A673 (cell line): ENCODE results near the gene ASB10. TPM values are rescaled to one million over a fixed set of nuclear protein-coding genes. Genes with fewer than 3 reads are reported as not detected.

Experiments used
- BruUV-seq: library from RNA; stranded (reverse); fragments of 400-500 nt; replicated peaks from 2 replicates; lab custom pipeline; 2021; lab: Mats Ljungman, UMichigan
- CTCF ChIA-PET: fragments of 300-600 bp; sonication (Branson Sonifier 250); formaldehyde crosslinking; loops from one replicate; lab custom pipeline; 2022; ENCODE audit warnings: antibody characterized with exemption; lab: Charles Lee
- POLR2A ChIA-PET: fragments of 300-600 bp; sonication (Branson Sonifier 250); formaldehyde crosslinking; loops from one replicate; lab custom pipeline; 2022; ENCODE audit warnings: antibody characterized with exemption; ENCODE audit not compliant: low non-redundant PET; lab: Charles Lee
- DNase-seq: peaks from one replicate; pipeline ENCODE4 v3.0.0-alpha.2; 2015; ENCODE audit warnings: low spot score
- H3K27ac ChIP-seq: fragments of 200-600 bp; sonication (generic); 2 replicates; pipeline ENCODE4 v1.5.1; 2016; ENCODE audit warnings: mixed run types, low read depth, mild to moderate bottlenecking, mixed read lengths, antibody characterized with exemption, low read length; ENCODE audit not compliant: poor library complexity, severe bottlenecking
- H3K27me3 ChIP-seq: fragments of 200-600 bp; sonication (generic); replicated peaks from 2 replicates; pipeline ENCODE4 v1.6.1; 2017; ENCODE audit warnings: mixed run types, low read depth, mild to moderate bottlenecking, mixed read lengths, antibody characterized with exemption, low read length; ENCODE audit not compliant: insufficient read depth, poor library complexity
- H3K36me3 ChIP-seq: fragments of 200-600 bp; sonication (generic); 2 replicates; pipeline ENCODE4 v1.6.1; 2016; ENCODE audit warnings: mixed run types, mild to moderate bottlenecking, mixed read lengths, antibody characterized with exemption, low read length; ENCODE audit not compliant: insufficient read depth, poor library complexity, severe bottlenecking
- H3K4me1 ChIP-seq: fragments of 200-600 bp; sonication (generic); 2 replicates; pipeline ENCODE4 v1.6.1; 2017; ENCODE audit warnings: mixed run types, mild to moderate bottlenecking, mixed read lengths, antibody characterized with exemption, low read length; ENCODE audit not compliant: insufficient read depth, poor library complexity, severe bottlenecking
- H3K4me3 ChIP-seq: fragments of 200-600 bp; sonication (generic); 2 replicates; pipeline ENCODE4 v1.5.1; 2016; ENCODE audit warnings: low read depth, mixed run types, mild to moderate bottlenecking, mixed read lengths, low read length; ENCODE audit not compliant: poor library complexity, severe bottlenecking
- H3K9me3 ChIP-seq: fragments of 200-600 bp; sonication (generic); 2 replicates; pipeline ENCODE4 v1.6.1; 2016; ENCODE audit warnings: mixed run types, low read depth, mild to moderate bottlenecking, mixed read lengths, antibody characterized with exemption, low read length; ENCODE audit not compliant: poor library complexity, severe bottlenecking
- CTCF ChIP-seq: fragments of 300-800, 200-600 bp; sonication (generic); conservative IDR thresholded peaks from 2 replicates; pipeline ENCODE4 v1.5.1; 2017; ENCODE audit warnings: low read depth, mild to moderate bottlenecking, antibody characterized with exemption, low read length, moderate library complexity, mixed read lengths
- EZH2 ChIP-seq: fragments of 200-600 bp; sonication (generic); IDR thresholded peaks from 2 replicates; pipeline ENCODE4 v1.6.1; 2017; ENCODE audit warnings: borderline replicate concordance, low read depth, mild to moderate bottlenecking, mixed read lengths, antibody characterized with exemption, low read length; ENCODE audit not compliant: poor library complexity, severe bottlenecking
- intact Hi-C: fragments of 100-400 bp; cut with micrococcal nuclease; formaldehyde crosslinking; loops from one replicate; pipeline ENCODE4 v1.10.0; 2022; ENCODE audit not compliant: unreplicated experiment
- total RNA-seq: library from RNA; stranded (reverse); gene quantifications from 2 replicates; pipeline ENCODE4 v1.2.3, GENCODE V29; 2021

The ASB10 gene
- total RNA-seq, 1 experiment from 2014 or later = not detected

GRCh38 chr7:151139071-151139790 lies 47.8 kb downstream of the ASB10 start:
- no peak overlapping the region for H3K27ac ChIP-seq
- TF ChIP-seq CTCF (no peak), EZH2 (no peak)
- no peak for DNase-seq
- ChIA-PET POLR2A (no interaction called here), CTCF (interaction anchor here (1.1 kb wide), 1 partner anchor 15 kb away, joined by 3 read pairs; no protein-coding TSS in a partner anchor)
- no peak overlapping the region for H3K4me3 ChIP-seq
- H3K4me1 ChIP-seq = no peaks in the 10 kb centered on the region
- H3K27me3 ChIP-seq = no peaks in the 10 kb centered on the region
- peaks cover 26% of the 10 kb centered on the region for H3K36me3 ChIP-seq
- no peaks in the 10 kb centered on the region for H3K9me3 ChIP-seq
- BruUV-seq = no TSS peak
- intact Hi-C loops = no loop called here

GRCh38 chr7:151138153-151138851 lies 48.7 kb downstream of the ASB10 start:
- no peaks in the 10 kb centered on the region for H3K4me1 ChIP-seq
- peaks cover 23% of the 10 kb centered on the region for H3K36me3 ChIP-seq
- H3K27ac ChIP-seq = no peak overlapping the region
- no peak for DNase-seq
- BruUV-seq = no TSS peak
- H3K9me3 ChIP-seq = no peaks in the 10 kb centered on the region
- ChIA-PET CTCF (no interaction called here), POLR2A (no interaction called here)
- intact Hi-C loops = no loop called here
- TF ChIP-seq CTCF = no peak
- no peak for TF ChIP-seq EZH2
- H3K4me3 ChIP-seq = no peak overlapping the region
- no peaks in the 10 kb centered on the region for H3K27me3 ChIP-seq

DNA sequence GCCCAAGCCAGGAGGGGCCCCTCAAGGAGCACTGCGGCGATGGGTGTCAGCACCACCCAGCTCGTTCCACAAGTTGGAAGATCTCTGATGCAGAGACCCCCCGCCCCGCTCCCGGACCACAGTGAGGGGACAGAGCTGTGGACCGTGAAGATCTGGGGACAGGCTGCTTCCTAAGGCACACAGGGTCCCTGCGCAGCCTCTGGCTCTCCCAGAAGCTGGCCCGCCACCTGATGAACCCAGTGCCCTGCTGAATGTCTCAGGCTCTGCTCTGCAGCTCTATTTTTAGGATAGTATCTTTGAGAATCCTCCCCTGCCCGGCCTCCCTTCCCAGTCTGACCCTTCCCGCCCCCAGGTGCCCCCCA lies 49.3 kb downstream of the ASB10 start:
- TF ChIP-seq EZH2 (no peak), CTCF (no peak)
- Histone ChIP-seq H3K4me3 (no peak overlapping the region), H3K27me3 (no peaks in the 10 kb centered on the region), H3K9me3 (no peaks in the 10 kb centered on the region), H3K36me3 (peaks cover 18% of the 10 kb centered on the region), H3K27ac (no peak overlapping the region), H3K4me1 (no peaks in the 10 kb centered on the region)
- BruUV-seq = no TSS peak
- POLR2A ChIA-PET = no interaction called here
- DNase-seq = no peak
- intact Hi-C loops = no loop called here
- CTCF ChIA-PET = no interaction called here
